ENCODE data around the gene POLN. TPM values are rescaled to one million over a fixed set of nuclear protein-coding genes. Genes with fewer than 3 reads are reported as not detected.
A peak's percentile ranks its signal among the peaks of the same experiment; 100 is the strongest.

Gene POLN
- 1 to 10 TPM; 4.7 to 7.3 (median 5.1) TPM for total RNA-seq

DNA sequence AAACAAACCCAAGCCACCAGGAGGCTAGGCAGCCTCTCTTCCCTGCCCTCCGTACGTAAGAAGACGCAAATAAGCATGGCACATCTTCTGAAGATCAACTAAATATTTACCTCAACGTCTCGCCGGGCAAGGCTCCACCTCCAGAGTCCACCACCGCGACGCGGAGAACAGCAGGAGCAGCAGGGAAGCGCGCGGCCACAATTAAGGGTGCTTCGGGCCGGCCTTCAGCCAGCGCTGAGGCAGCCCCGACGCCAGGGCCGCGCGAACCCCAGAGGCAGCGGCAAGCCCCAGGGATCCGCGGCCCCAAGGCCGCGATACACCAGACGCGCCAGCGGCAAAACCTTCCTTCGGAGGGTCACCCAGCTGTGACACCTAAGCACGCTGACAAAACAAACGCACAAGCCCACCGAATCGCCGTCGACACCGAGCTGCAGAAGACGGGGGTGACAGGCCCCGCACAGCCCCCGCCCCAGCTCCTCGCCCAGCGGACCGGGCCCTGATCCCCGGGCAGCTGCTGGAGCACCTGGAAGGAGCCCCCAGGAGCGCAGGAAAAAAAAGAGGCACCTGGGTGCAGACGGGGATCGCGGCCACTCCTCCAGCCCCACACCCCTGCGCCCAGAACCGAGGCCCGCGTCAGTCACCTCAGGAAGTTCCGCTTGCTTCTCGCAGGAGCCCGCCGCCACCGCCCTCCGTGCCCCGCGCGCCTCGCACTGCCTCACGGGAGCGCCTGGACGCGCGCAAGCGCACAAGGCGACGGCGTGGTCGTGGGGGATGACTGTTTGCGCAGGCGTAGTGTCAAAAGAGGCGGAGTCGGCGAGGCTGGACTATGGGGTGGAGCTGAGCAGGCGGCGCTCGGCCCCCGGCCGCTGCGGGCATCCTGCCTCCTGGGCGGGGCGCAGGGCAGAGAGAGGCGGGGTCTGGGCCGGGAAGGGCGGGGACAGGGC, at the start of gene POLN, which contains the start of gene HAUS3:
TSS of gene POLN (minus strand) at position 712 of the 944 bp plus-strand sequence. CDS start 12,890 bp downstream, outside the sequence.
TSS of gene HAUS3 (minus strand) at position 712 of the 944 bp plus-strand sequence. CDS start 1,175 bp downstream, outside the sequence.
- ATAC-seq (ENCODE audit: low FRiP score) = peak; percentile 99
- DNase-seq (ENCODE audit: low spot score) = peak; percentile 90
- TF ChIP-seq, protein P1, sequence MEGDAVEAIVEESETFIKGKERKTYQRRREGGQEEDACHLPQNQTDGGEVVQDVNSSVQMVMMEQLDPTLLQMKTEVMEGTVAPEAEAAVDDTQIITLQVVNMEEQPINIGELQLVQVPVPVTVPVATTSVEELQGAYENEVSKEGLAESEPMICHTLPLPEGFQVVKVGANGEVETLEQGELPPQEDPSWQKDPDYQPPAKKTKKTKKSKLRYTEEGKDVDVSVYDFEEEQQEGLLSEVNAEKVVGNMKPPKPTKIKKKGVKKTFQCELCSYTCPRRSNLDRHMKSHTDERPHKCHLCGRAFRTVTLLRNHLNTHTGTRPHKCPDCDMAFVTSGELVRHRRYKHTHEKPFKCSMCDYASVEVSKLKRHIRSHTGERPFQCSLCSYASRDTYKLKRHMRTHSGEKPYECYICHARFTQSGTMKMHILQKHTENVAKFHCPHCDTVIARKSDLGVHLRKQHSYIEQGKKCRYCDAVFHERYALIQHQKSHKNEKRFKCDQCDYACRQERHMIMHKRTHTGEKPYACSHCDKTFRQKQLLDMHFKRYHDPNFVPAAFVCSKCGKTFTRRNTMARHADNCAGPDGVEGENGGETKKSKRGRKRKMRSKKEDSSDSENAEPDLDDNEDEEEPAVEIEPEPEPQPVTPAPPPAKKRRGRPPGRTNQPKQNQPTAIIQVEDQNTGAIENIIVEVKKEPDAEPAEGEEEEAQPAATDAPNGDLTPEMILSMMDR (IDR thresholded peaks at IDR 0.05) = no peak

DNA sequence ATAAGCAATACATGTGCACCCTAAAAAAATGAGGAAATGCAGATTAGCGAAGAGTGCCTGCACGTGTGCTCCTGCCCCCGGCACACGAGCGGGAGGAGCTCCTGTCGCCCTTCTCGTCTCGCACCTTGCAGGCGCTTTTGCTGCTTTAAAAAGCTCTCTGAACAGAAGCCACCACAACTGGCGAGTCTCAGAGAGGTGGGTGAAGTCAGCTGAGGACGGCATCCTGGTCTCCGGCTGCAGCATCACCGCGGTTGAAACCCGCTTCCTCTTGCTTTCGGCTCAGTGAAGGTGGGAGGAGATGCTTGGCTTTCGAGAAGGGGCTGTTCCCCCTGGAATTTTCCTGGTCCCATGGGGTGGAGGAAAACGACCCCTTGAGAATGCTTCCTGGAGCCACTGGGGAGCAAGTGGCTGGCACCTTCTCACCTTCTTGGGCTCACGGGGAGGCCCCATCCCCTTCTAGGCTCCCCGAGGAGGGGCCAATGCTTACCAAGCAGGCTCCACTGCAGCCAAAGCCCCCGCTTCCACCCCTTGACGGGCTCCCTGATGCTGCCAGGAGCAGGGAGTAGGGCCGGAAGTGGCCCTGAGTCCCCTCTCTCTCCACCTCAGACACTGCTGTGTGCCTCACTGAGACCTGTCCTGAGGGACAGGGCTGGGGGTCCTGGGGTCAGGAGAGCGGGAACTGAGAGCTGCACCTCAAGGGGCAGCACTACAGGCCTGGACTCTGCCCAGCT, 49.2 kb upstream of the POLN start:
- DNase-seq (ENCODE audit: low spot score) = no peak
- ATAC-seq (ENCODE audit: low FRiP score) = no peak
- TF ChIP-seq, protein P1 (IDR thresholded peaks at IDR 0.05) = no peak

- DNase-seq (ENCODE audit: low spot score) (no peak), ATAC-seq (ENCODE audit: low FRiP score) (no peak)
- TF ChIP-seq, protein P1 (IDR thresholded peaks at IDR 0.05) = no peak
These were observed 48.6 kb upstream of the POLN start for GRCh38 chr4:2290488-2290887.

- TF ChIP-seq, protein P1 (IDR thresholded peaks at IDR 0.05) = no peak
- no peak for ATAC-seq (ENCODE audit: low FRiP score)
- no peak for DNase-seq (ENCODE audit: low spot score)
These were observed 48.0 kb upstream of the POLN start for GRCh38 chr4:2289955-2290333.

- TF ChIP-seq, protein P1 (IDR thresholded peaks at IDR 0.05) = no peak
- peak; percentile 8 for DNase-seq (ENCODE audit: low spot score)
- no peak for ATAC-seq (ENCODE audit: low FRiP score)
These were observed 47.5 kb upstream of the POLN start for GRCh38 chr4:2289311-2289954.

DNA sequence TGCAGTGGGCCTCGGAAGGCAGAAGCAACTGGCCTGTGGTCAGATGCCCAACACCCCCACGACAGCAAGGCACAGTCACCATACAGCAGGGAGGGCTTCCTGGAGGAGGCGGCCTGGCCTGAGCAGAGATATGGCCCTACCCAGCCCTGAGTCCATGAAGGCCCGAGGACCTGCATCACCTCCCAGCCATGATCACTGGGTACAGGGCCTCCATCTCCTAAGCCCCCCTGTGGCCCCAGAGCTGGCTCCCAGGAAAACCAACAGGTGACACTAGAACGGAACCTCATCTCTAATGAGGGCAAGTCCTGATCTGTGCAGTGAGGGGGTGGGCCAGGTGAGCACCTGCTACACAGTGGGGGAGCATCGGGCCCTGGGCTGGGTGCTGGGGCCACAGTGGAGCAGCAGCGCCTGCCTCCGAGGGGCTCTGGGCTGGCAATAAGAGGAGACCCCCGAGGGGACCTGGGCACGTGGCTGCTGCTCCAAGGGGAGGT, 46.2 kb upstream of the POLN start:
- ATAC-seq (ENCODE audit: low FRiP score) (no peak), DNase-seq (ENCODE audit: low spot score) (peak; percentile 9)
- TF ChIP-seq, protein P1 (IDR thresholded peaks at IDR 0.05) = no peak
